Measurements from ENCODE around the gene NCSTN.

NCSTN gene

DNA sequence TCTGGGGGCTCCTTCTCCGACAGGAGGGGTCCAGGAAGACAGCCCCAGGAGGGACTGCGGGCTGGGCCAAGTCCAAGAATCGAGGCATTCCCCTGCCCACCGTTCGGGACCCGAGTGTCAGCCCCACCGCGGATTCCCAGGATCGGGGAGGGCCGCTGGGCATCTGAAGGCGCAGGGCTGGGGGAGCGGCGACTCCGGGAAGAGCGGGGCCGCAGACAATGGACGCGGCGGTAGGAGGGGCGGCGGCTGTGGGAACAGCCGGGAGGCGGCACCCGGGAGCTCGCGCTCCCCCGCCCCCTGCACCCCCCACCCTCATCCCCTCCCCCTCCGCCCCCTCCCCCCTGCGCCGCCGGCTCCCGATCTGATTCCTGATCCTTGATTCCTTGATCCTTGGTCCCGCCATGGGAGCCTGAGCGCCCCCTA, 57.1 kb downstream of the NCSTN start, which contains the start of gene VANGL2:
Gene VANGL2, plus strand, starts transcription at position 342 of the 423 bp plus-strand sequence. CDS start 15,274 bp downstream, outside the sequence.
- Histone ChIP-seq H3K4me3 (peak within 1 kb of the TSS; percentile 75), H3K27ac (no peak within 1 kb of the TSS)
- peak; percentile 71 for DNase-seq (ENCODE audit: low spot score)
- TF ChIP-seq, protein P1, sequence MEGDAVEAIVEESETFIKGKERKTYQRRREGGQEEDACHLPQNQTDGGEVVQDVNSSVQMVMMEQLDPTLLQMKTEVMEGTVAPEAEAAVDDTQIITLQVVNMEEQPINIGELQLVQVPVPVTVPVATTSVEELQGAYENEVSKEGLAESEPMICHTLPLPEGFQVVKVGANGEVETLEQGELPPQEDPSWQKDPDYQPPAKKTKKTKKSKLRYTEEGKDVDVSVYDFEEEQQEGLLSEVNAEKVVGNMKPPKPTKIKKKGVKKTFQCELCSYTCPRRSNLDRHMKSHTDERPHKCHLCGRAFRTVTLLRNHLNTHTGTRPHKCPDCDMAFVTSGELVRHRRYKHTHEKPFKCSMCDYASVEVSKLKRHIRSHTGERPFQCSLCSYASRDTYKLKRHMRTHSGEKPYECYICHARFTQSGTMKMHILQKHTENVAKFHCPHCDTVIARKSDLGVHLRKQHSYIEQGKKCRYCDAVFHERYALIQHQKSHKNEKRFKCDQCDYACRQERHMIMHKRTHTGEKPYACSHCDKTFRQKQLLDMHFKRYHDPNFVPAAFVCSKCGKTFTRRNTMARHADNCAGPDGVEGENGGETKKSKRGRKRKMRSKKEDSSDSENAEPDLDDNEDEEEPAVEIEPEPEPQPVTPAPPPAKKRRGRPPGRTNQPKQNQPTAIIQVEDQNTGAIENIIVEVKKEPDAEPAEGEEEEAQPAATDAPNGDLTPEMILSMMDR (IDR thresholded peaks at IDR 0.05): no peak

DNA sequence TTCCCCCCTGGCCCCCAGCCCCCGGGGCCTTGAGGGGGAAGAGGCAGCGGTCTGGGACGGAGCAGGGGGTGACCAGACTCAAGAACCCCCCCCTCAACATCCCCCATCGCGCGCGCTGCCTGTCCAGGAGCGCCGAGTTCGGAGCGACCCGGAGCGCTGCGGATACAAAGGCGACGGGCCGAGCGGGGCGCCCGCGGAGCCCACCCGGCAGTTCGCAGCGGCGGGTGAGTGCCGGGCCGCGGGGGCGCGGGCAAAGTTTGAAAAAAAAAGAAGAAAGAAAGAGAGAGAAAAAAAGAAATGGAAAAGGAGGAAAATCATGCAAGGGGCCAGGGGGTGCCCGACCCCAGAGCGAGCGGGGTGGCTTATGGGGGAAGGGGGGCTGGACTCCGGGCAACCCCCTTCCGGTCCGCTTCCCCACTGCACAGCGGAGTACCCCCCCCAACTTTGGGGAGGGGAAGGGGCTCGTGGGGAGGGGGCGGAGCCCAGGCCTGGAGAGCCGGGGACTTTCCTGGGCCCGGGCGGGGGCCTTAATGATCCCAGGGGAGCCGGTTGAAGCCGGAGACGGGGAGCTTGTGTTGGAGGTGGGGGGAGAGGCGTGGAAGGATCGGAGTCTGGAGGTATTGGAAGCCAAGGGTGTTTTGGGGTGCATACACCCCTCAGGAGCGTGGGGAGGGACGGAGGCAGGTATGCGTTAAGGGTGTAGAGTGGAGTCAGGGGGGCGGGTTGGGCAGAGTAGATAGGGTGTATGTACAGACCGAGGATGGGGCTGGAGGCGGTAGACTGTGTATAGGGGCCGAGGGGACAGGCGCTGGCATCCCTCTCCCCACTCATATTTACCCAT, 57.7 kb downstream of the NCSTN start:
- Histone ChIP-seq H3K4me3 (peak overlapping the region; percentile 75), H3K27ac (no peak overlapping the region)
- DNase-seq (ENCODE audit: low spot score): no peak
- TF ChIP-seq, protein P1 (IDR thresholded peaks at IDR 0.05): no peak

DNA sequence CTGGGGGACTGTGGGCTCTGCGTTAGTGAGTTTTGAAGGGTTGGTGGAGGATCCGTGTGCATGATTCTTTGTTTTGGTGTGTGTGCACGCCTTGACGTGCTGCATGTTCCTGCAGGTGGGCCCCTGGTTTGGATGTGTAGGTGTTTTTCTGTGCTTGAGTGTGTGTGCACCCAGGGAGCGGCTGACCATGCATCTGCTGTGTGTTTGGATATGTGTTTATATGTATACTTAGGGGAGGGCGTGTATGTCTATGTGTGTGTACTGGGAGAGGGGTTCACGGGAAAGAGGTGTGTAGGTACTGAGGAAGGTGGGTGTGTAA, 58.3 kb downstream of the NCSTN start:
- no peak overlapping the region for H3K27ac ChIP-seq
- DNase-seq (ENCODE audit: low spot score): no peak
- TF ChIP-seq, protein P1 (IDR thresholded peaks at IDR 0.05): no peak
- H3K4me3 ChIP-seq: peak overlapping the region; percentile 75

DNA sequence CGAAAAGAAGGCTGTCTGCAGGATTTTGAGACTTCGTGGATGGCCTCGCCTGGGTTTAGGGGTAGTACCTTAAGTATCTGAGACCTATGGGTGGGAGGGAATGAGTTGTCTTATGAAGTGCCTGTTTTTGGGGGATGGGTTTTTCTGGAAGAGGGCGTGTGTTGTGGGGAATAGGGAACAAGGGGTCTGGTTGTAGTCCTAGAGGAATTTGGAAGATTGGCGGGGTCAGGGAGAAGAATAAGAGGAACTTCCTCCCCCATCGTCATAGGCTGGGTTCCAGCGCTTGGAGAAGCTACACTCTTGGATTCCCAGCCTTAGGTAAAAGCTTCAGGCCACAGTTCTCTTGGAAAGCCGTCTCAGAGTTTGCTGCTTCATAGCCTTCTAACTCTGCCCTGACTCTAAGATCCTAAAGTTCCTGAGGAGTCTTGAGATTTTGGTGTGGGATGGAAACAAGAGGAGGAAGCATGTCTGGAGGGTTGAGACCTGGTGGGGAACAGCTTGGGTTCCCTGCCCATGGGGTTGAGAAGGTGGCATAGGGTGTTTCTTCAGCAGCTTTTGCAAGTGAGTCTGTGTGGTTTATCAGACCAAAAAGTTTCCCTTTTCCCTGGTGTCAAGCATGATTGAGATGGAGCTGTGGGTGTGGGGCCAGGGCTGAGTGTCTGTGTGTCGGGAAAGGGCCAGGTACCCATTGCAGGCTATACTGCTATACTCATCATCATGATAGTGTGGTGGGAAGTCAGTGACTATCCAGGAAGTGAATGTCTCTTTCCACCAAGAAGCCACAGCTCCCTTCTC, 59.0 kb downstream of the NCSTN start:
- DNase-seq (ENCODE audit: low spot score): no peak
- no peak overlapping the region for H3K27ac ChIP-seq

DNA sequence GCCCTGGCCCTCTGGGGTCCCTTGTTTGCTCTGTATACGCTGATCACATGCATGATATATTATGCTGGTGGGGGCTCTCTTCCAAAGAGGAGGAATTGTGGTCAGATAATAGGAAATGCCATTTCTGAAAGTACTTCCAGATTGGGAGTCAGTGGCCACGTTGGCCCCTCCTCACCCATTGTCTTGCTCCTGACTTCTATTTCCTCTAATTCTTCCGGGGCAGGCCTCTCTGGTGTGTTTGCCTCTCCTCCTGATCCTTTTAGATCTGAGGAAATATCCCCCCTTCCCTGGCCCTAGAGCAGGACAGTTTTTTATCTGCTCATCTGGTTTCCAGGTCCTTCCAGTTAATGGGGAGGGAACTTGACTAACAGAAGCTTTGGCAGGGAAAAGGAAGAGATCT, 60.1 kb downstream of the NCSTN start:
- Histone ChIP-seq H3K27ac (no peak overlapping the region), H3K4me3 (no peak overlapping the region)
- no peak for DNase-seq (ENCODE audit: low spot score)

More for the DNA sequence above, 59.0 kb downstream of the NCSTN start:
- TF ChIP-seq, protein P1 (IDR thresholded peaks at IDR 0.05): no peak
- H3K4me3 ChIP-seq: no peak overlapping the region

DNA sequence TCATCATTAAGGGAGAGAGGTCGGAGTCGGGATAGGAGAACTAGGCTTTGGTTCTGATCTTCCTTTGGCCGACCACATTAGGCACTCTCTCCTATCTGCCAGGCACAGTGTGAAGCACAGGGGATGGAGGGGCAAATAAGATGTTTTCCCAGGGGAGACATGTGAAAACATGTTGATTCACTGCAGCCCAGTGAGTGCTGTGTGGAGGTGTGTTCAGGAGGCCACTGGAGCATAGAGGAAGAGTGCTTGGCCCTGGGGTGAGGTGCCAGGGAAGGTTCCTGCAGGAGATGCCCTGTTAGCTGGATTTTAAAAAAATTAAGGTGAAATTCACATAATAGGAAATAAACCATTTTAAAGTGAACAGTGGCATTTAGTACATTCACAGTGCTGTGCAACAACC, 60.9 kb downstream of the NCSTN start:
- TF ChIP-seq, protein P1 (IDR thresholded peaks at IDR 0.05): no peak
- Histone ChIP-seq H3K27ac (no peak overlapping the region), H3K4me3 (no peak overlapping the region)
- no peak for DNase-seq (ENCODE audit: low spot score)

More for the DNA sequence above, 60.1 kb downstream of the NCSTN start:
- TF ChIP-seq, protein P1 (IDR thresholded peaks at IDR 0.05): no peak
